Medulla oblongata (tissue), 1 donor: ENCODE data around the gene RGL3.
"Not testable (repeated sequence)": the region's sequence is repeated elsewhere in the genome, so short reads cannot be mapped to it uniquely, and the experiment has no call there.

Experiments
- DNase-seq: peaks from one replicate; pipeline ENCODE4 v3.0.0-alpha.2; 2015; ENCODE audit errors: extremely low spot score

The RGL3 gene

DNA sequence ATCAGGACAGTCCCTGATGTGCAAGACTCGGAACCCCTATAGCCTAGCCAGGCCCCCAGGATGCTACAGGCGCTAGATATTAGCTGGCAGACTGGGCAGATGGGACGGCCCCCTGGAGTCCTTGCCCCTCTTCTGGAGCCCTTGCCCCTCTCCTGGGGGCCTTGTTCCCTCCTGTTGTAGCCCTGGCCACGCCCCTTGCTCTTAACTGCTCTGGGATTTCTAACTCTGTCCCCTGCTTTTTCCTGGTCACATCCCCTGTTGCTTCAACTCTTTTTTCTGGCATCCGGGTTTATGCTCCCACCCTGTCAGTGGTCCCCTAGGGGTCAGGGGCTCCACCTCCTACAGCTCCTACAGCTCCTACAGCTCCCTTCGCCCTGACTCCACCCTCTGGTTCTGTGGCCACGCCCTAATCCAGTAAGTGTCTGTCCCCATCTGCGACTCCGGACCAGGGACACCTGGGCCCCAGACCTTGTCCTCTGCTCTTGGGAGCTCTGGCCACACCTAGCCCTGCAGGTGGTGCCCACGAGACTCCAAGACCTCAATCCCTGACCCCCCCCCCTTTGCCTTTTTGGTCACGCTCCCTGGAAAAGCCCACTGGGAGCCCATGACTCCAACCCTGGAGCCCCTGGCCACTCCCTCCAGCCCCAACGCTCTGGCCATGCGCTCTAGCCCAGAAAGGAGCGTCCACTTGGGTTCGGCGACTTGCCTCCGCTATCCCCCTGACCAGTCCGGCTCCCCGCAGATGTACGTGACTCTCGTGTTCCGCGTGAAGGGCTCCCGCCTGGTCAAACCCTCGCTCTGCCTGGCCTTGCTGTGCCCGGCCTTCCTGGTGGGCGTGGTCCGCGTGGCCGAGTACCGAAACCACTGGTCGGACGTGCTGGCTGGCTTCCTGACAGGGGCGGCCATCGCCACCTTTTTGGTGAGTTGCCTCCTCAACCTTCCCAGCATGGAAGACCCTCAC lies 57.1 kb downstream of the RGL3 start:
- DNase-seq = no peak

- no peak for DNase-seq
Measured at GRCh38 chr19:11361037-11361770, 57.9 kb downstream of the RGL3 start.

- no peak for DNase-seq
Measured at GRCh38 chr19:11359421-11359820, 59.7 kb downstream of the RGL3 start.

- no peak for DNase-seq
Measured at GRCh38 chr19:11356676-11357550, 62.2 kb downstream of the RGL3 start.

DNA sequence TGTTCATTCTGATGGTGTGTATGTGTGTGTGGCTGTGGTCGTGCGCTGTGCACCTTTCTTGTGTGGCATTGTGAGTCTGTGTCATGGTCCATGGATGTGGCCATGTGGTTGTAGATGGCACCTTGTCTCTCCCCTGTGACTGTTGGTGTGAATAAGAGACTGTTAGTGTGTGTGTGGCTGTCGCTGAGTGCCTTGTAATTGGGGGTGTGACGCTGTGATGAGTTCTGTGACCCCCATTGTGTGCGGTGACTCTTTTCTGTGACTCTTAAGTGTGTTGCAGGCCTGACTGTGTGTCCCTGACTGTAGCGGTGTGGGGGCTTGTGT lies 63.1 kb downstream of the RGL3 start:
- no peak for DNase-seq

- DNase-seq = peak; percentile 91
Measured at GRCh38 chr19:11355160-11356073, 63.7 kb downstream of the RGL3 start, which contains the start of gene PLPPR2. PLPPR2 (plus strand) TSS chr19:11355432; CDS start chr19:11357674, 2,242 bp downstream.

GRCh38 chr19:11354102-11354501 lies 65.0 kb downstream of the RGL3 start:
- not testable (repeated sequence) for DNase-seq

- DNase-seq = no peak
Measured at GRCh38 chr19:11349171-11349570, 69.9 kb downstream of the RGL3 start.

GRCh38 chr19:11347546-11348039 lies 71.5 kb downstream of the RGL3 start:
- no peak for DNase-seq

GRCh38 chr19:11346104-11346940 lies 72.8 kb downstream of the RGL3 start, which contains the start of the genes CCDC159 and TMEM205:
CCDC159 (plus strand) TSS chr19:11346519; CDS start chr19:11346607, 88 bp downstream.
TMEM205 (minus strand) TSS chr19:11346268; CDS start chr19:11345619, 649 bp downstream.
- DNase-seq = peak; percentile 99

GRCh38 chr19:11345122-11345803 lies 73.9 kb downstream of the RGL3 start:
- DNase-seq = no peak
